Measurements from ENCODE around the gene CXCL12.

CXCL12 gene

DNA sequence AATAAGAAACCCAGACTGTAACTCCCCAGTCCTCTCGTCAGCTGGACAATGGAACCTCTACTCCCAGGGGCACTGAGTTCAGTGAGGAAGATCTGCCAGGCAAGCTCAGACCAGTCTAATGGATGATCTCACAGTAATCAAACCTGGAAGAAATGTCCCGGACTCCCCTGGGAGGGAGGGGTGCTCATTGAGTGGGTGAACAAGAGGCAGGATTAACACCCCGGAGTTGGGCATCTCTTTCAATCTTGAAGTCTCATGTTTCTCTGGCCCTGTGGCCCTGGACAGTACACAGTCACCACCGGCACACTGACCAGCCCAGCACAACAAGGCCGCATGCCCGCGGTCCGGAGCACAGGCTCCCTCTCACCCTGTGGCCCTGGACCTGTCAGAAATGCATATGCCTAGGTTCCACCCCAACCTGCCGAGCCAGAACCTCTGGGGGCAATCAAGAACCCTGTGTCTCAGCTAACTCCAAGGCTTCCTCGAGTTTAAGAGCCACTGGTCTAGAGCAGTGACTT is 27.8 kb downstream of the CXCL12 start:
- H3K4me3 ChIP-seq (ENCODE audit: low read depth, low read length) = no peak overlapping the region
- DNase-seq (ENCODE audit: low read depth) = no peak

GRCh38 chr10:44356139-44357022 is 28.5 kb downstream of the CXCL12 start:
- TF ChIP-seq CTCF (IDR thresholded peaks at IDR 0.05; ENCODE audit: control insufficient read depth, extremely low read depth, insufficient read depth) = no peak
- no peak for DNase-seq (ENCODE audit: low read depth)

More for the DNA sequence above, 27.8 kb downstream of the CXCL12 start:
- TF ChIP-seq CTCF (IDR thresholded peaks at IDR 0.05; ENCODE audit: control insufficient read depth, extremely low read depth, insufficient read depth) = no peak

GRCh38 chr10:44355630-44356029 is 29.3 kb downstream of the CXCL12 start:
- DNase-seq (ENCODE audit: low read depth) = no peak
- TF ChIP-seq CTCF (IDR thresholded peaks at IDR 0.05; ENCODE audit: control insufficient read depth, extremely low read depth, insufficient read depth) = no peak
- no peak overlapping the region for H3K4me3 ChIP-seq (ENCODE audit: low read depth, low read length)

More at GRCh38 chr10:44356139-44357022, 28.5 kb downstream of the CXCL12 start:
- no peak overlapping the region for H3K4me3 ChIP-seq (ENCODE audit: low read depth, low read length)

GRCh38 chr10:44354771-44355170 is 30.1 kb downstream of the CXCL12 start:
- TF ChIP-seq CTCF (IDR thresholded peaks at IDR 0.05; ENCODE audit: control insufficient read depth, extremely low read depth, insufficient read depth) = no peak
- DNase-seq (ENCODE audit: low read depth) = no peak
- H3K4me3 ChIP-seq (ENCODE audit: low read depth, low read length) = no peak overlapping the region

- no peak overlapping the region for H3K4me3 ChIP-seq (ENCODE audit: low read depth, low read length)
- TF ChIP-seq CTCF (IDR thresholded peaks at IDR 0.05; ENCODE audit: control insufficient read depth, extremely low read depth, insufficient read depth) = no peak
- no peak for DNase-seq (ENCODE audit: low read depth)
Observed at GRCh38 chr10:44353721-44354120, 31.2 kb downstream of the CXCL12 start.

GRCh38 chr10:44353128-44353390 is 31.8 kb downstream of the CXCL12 start:
- no peak for TF ChIP-seq CTCF (IDR thresholded peaks at IDR 0.05; ENCODE audit: control insufficient read depth, extremely low read depth, insufficient read depth)
- no peak for DNase-seq (ENCODE audit: low read depth)
- no peak overlapping the region for H3K4me3 ChIP-seq (ENCODE audit: low read depth, low read length)
